SK-N-DZ (cell line): ENCODE measurements around the gene TSPAN4.

Experiments
- DNase-seq: peaks from one replicate; pipeline ENCODE4 v3.0.0-alpha.2; 2015; ENCODE audit warnings: low spot score

The TSPAN4 gene

GRCh38 chr11:833114-833791, 9.4 kb upstream of the TSPAN4 start:
- DNase-seq, result no peak

DNA sequence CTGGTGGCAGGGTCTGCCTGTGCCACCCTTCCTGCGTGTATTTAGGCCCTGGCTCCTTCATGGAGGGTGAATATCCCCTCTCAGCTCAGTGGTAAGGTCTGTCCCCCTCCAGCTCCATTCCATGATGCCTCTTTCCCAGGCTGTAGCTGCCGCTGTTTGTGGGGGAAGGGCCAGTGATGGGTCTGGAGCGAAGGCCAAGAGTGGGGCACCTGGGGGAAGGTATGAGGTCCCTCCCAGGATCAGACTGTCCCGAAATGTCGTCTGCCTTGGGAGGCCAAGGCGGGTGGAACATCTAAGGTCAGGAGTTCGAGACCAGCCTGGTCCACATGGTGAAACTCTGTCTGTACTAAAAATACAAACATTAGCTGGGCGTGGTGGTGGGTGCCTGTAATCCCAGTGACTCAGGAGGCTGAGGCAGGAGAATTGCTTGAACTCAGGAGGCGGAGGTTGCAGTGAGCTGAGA, 8.8 kb upstream of the TSPAN4 start:
- DNase-seq, result no peak

- no peak for DNase-seq
Measured at GRCh38 chr11:834371-835316, 8.0 kb upstream of the TSPAN4 start.

DNA sequence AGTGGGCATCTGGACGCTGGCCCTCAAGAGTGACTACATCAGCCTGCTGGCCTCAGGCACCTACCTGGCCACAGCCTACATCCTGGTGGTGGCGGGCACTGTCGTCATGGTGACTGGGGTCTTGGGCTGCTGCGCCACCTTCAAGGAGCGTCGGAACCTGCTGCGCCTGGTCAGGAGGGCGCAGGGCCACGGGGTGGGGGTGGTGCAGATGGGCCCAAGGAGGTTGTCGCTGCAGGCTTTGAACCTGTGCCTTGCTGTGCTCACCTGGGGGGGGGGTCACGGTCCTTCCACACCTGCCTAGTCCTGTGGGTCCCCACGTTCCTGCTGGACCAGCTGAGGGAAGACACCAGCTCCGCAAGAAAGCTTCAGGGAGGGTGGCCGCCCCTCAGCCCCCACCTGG, 6.4 kb upstream of the TSPAN4 start:
- DNase-seq, result no peak

- DNase-seq, result no peak
Measured at GRCh38 chr11:836700-837099, 6.0 kb upstream of the TSPAN4 start.

GRCh38 chr11:837189-837989, 5.3 kb upstream of the TSPAN4 start:
- DNase-seq, result no peak

GRCh38 chr11:837990-838307, 4.7 kb upstream of the TSPAN4 start:
- no peak for DNase-seq

DNA sequence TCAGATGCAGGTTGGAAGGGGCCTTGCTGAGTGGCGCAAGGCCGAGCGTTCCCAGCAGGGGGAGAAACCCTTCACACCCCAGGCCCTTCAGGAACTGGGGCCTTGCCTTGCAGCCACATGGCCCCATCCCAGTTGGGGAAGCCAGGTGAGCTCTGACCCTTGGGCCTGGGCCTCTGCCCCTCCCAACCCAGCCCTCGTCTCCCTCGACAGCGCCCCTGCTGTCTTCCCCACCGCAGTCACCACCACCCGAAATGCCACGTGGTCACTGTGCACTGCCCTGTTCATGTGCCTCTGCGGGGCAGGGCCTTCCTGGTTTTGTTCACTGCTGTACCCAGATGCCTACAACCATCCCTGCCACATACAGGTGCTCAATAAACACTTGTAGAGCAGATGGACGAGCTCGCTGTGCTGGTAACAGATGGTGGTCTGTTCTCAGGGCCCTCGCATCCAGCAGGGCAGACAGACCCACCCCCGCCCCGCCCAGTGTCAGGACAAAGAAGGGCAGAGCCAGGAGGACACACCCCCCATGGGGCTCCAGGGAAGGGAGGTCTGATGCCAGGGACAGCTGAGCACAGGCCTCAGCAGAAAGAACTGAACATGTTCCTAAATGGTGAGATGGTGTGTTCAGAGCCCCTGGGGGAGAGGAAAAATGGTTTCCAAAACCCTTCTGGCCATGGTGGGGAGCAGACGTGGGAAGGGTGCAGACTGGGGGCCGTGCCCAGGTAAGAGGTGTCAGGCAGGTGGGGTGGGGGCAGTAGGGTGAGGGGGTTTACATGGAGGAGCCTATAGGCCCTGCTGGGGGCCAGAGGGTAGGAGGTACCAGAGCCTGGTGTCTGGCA, 4.0 kb upstream of the TSPAN4 start:
- DNase-seq, result no peak

- no peak for DNase-seq
Measured at GRCh38 chr11:839280-839623, 3.4 kb upstream of the TSPAN4 start.

DNA sequence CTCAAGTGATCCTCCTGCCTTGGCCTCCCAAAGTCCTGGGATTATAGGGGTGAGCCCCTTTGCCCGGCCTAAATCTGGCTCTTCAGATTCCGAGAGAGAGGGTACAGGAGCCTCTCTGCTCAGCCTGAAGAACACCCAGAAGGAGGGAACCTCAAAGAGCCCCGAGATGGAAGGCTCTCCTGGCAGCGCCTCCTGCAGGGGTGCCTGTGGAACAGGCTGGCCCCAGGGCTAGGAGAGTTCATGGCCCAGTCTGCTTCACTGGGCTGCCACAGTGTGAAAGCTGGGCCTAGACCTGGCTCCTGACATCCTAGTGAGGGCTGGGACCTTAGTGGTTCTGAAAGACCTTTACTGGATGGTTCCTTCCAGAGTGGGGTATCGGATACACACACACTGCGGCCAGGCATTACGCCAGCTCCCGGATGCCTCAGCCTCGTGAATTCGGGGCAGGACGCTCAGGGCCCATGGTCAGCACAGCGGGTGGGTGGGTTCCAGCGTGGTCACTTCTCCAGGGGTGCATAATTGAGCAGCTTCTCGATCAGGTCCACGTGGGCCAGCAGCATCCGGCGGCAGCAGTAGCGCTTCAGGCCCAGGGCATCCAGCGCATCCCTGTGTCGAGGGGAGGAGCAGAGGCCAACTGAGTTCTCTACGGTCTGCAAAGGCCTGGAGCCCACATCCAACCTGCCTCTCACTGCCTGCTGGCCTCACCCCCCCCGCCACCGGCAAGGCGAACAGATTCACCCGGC, 2.6 kb upstream of the TSPAN4 start:
- no peak for DNase-seq

DNA sequence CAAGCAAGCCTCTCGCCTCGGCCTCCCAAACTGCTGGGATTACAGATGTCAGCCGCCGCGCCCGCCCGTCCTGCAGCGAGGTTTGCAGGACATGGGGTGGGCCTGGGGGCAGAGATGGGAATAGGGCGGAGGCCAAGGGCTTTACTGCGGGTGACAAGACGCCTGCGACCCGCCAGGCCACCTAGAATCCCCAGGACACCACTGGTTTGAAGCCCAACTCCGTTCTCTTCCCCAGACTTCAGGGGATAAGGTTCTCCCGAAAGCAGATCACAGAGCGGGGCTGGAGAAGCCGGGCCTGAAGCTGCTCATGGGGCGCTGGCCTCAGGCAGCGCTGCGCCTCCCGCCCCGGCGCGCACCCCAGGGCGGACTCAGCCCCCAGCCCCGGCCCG, 677 bp upstream of the TSPAN4 start:
- DNase-seq, result no peak

- no peak for DNase-seq
Measured at GRCh38 chr11:843086-843734, 558 bp downstream of the TSPAN4 start.

DNA sequence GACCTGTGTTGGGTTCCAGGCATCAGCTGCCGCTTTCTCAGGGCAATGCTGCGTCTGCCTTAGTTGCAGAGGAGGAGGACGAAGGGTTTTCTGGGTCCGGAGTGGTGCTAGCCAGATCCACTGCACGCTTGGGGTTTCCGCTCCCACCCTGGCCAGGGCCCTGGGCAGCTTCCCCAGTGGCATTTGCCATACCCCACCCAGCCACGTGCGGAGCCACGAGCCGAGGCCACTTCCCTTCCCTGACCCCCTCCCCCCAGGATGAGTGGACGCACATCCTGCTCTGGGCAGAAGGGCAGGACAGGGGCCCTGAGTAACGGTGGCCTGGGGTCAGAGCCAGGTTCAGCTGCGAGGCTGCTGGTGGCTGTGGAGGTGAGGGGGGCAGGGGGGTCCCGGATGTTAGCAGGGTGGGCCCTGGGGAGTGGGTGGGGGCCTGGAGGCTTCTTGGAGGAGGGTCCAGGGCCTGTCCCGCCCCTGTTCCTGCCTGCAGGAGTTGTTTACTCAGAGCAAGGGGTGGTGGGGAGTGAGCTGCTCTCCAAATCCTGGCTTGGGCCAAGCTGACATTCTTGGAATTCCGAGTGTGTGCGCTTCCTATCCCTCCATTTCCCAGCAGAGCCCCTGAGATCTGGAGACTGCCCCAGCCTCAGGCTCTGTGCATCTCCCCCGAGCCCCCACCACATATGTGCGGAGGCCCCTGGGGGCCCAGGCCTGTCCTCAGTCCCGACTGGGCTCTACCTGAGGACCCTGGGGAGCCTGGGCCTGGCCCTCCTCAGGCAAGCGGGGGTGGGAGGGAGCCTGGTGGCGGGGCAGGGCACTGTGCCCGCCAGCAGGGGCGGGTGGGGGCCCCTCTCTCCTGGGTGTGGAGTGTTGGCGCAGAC, 1.4 kb downstream of the TSPAN4 start:
- no peak for DNase-seq

DNA sequence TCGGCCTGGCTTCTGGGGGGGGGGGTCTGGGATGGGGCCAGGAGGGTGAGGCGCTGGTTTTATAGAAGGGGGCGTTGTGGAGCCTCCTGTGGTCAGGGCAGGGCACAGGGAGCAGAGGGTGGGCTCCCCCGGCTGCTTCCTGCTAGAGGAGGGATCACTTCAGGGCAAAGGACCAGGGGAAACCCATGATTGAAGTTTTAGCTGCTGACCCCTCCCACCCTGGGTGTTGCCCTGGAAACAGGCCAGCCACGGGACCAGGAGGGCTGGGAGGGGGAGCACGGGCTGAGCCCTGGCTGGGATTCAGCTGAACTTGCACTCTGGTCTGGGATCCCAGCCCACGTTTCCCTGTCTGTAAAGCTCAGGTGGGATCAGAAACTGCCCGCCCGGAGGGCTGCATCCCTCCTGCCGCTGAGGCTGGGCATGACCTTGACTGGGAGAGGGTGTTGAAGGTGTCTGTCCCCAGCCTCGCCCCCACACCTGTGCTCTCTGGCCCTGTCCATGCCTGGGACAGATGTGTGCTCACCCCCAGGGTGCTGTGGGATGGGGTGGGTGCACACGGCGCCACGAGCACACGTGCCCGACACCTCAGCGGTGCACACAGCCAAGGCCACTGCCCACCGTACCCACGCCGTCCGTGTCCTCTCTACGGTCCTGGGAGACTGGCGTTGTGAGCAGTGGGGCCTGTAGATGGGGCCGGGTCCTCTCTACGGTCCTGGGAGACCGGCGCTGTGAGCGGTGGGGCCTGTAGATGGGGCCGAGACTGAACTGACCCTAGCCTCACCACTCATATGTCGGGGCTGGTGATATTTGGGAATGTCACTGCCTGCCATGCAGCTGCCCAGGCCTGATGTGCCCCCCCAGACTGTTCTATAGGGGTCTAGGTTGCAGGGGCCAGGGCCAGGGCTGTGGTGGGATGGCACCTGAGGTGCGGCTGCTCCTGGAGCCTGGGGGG, 2.3 kb downstream of the TSPAN4 start:
- peak; percentile 80 for DNase-seq

GRCh38 chr11:845872-846495, 3.3 kb downstream of the TSPAN4 start:
- no peak for DNase-seq

DNA sequence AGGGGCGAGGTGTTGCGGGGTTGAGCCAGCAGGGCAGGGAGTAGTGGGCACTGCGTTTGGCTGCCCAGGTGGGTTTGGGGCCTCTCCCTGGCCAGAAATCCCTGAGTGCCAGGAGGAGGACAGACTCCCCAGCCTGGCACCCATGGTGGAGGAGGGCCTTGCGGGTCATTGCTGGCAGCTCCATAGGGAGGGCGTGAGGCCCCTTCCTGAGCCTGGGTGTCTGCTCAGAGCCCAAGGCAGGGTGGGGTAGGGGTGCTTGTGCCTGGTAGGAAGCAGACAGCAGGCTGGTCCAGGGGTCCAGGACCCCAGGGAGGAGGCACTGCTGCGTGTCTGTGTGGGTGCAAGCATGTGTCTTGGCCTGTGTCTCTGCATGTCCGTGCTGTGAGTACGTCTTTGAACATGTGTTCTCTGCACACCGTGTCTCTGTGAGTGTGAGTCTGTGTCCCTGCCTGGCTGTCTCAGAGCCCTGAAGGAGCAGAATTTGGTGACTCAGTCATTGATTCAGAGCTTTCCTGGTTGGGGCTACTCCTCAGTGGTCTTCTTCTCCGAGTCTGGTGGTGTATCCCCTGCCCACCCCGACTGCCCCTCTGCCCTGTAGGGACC, 3.9 kb downstream of the TSPAN4 start:
- DNase-seq, result no peak

DNA sequence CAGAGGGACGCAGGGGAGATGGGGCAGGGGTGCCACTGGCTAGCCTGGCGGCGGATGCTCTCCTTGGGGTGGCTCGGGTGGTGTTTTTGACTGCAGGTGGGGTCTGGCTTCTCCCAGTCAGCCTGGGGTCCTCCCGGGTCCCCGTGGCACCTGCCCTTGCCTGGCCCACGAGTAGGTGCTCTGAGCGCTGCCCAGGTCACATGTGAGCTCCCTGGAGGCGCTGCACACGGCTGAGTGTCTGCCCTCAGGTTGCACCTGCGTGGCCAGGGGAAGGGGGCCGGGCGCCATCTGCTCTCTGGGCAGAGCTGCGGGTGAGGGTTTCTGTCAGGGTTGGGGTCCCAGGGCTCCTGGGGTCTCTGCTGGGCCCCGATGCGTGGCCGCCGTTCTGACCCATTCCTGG, 5.2 kb downstream of the TSPAN4 start:
- DNase-seq, result no peak
